Measurements from ENCODE around the gene CCER1.

GRCh38 chr12:90936230-90937005 is 18.6 kb downstream of the CCER1 start:
- TF ChIP-seq CTCF (conservative IDR thresholded peaks at IDR 0.05 in 1 of 2, IDR thresholded peaks at IDR 0.05 in 1 of 2; ENCODE audit: extremely low read depth in 1 of 2, insufficient read depth in 1 of 2, low read depth in 1 of 2, low read length in 2 of 2) (no peak), EZH2 (IDR thresholded peaks at IDR 0.05; ENCODE audit: borderline replicate concordance, low read length) (no peak)

Data from mammary epithelial cell (primary cell).